ENCODE results near the gene HERC3.

DNA sequence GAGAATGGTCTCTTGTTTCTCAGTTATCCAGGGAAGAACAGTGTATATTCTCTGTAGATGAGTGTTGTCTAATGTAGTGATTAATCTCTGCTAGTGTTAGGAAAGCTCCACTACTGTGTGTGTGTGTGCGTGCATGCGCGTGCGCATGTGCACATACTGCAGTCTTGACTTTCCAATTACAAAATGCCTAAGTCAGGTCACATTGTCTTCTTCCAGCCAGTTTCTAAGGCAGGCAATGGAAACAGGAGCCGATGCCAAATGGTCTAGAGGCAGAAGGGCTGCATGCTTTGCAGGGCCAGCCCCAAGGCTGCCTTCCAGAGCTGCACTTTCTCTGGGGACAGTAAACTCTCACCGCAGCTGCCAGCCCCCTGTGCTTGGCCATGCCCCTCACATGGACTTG lies 135.9 kb downstream of the HERC3 start:
- TF ChIP-seq, protein P1, sequence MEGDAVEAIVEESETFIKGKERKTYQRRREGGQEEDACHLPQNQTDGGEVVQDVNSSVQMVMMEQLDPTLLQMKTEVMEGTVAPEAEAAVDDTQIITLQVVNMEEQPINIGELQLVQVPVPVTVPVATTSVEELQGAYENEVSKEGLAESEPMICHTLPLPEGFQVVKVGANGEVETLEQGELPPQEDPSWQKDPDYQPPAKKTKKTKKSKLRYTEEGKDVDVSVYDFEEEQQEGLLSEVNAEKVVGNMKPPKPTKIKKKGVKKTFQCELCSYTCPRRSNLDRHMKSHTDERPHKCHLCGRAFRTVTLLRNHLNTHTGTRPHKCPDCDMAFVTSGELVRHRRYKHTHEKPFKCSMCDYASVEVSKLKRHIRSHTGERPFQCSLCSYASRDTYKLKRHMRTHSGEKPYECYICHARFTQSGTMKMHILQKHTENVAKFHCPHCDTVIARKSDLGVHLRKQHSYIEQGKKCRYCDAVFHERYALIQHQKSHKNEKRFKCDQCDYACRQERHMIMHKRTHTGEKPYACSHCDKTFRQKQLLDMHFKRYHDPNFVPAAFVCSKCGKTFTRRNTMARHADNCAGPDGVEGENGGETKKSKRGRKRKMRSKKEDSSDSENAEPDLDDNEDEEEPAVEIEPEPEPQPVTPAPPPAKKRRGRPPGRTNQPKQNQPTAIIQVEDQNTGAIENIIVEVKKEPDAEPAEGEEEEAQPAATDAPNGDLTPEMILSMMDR (IDR thresholded peaks at IDR 0.05), result no peak
- TF ChIP-seq POLR2A (IDR thresholded peaks at IDR 0.05), result no peak

All from testis (tissue), 2 donors.